Measurements from ENCODE around the gene ZBTB7C. TPM values are rescaled to one million over a fixed set of nuclear protein-coding genes. Genes with fewer than 3 reads are reported as not detected.

The ZBTB7C gene
- total and polyA plus RNA-seq, 10 of the 15 experiments (the other 5 are each of a cell fraction or from before 2014, with no cell fraction given) = under 0.01 to 0.08 (median 0.01) TPM; not detected in 7

DNA sequence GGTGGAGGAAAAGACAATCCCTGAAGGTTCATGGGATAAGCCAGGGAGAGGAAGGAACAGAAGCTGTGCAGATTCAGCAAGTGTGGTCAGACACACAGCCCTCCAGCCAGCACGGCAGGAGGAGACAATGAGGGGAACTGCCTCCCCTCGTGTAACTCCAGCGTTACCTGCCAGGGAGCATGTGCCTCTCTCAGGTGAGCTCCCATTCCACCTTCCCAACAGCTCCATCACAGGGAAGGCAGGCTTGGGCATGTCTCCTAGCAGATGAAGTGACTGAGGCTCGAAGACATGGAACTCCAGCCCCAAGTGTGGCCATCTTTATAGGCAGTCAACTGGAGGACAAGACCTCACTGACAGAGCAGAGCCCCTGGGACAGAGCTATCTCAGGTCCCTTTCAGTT is 47.4 kb downstream of the ZBTB7C start:
- intact Hi-C loops (cut with micrococcal nuclease; ENCODE audit: unreplicated experiment) = no loop called here
- H2AFZ ChIP-seq (ENCODE audit: control insufficient read depth, low read depth, low read length) = no peak overlapping the region
- in situ Hi-C loops (cut with MboI) = no loop called here
- no TSS peak for BruUV-seq (replicated peaks)
- H3K9me3 ChIP-seq (replicated peaks; ENCODE audit: control insufficient read depth, insufficient read depth, low read length) = no peaks in the 10 kb centered on the region; the same call in 2 of the 3 replicates
- DNase-seq (ENCODE audit: low read depth, low spot score) = no peak
- ChIA-PET POLR2A (no interaction called here), CTCF (no interaction called here), SMC1A (ENCODE audit: uncharacterized antibody, unreplicated experiment) (no interaction called here), RAD21 (ENCODE audit: unreplicated experiment) (interaction anchor here (0.6 kb wide), 1 partner anchor 45 kb away, joined by 4 read pairs; no protein-coding TSS in a partner anchor)
- FAIRE-seq = no peak
- WGBS (ENCODE audit: insufficient coverage, insufficient replicate concordance, low lambda C conversion rate, missing lambda C conversion rate) = 33% methylated on average over 4 of the region's 4 CpGs
- no peak overlapping the region for H3K9ac ChIP-seq (ENCODE audit: control insufficient read depth, insufficient read depth, low read length)
- no peaks in the 10 kb centered on the region for H3K79me2 ChIP-seq (ENCODE audit: control insufficient read depth, insufficient read depth, low read length)
- H3K4me1 ChIP-seq (ENCODE audit: control insufficient read depth, insufficient read depth, low read length) = no peaks in the 10 kb centered on the region; the same call in 1 of the 2 replicates
- no peak for ATAC-seq
- no peaks in the 10 kb centered on the region for H3K36me3 ChIP-seq (ENCODE audit: control insufficient read depth in 2 of 2, insufficient read depth in 2 of 2, low read length in 1 of 2)
- peaks cover 0 to 5% of the 10 kb centered on the region in 2 experiments; a peak in 2 of 4 replicates for H3K27me3 ChIP-seq (replicated peaks in 1 of 2; ENCODE audit: control insufficient read depth in 2 of 2, insufficient read depth in 2 of 2, low read length in 1 of 2)
- H3K4me3 ChIP-seq = no peak overlapping the region
- no peak overlapping the region for H3K4me2 ChIP-seq (ENCODE audit: control insufficient read depth, insufficient read depth)
- no peak overlapping the region for H3K27ac ChIP-seq (ENCODE audit: control insufficient read depth, insufficient read depth)
- no peaks in the 10 kb centered on the region for H4K20me1 ChIP-seq (ENCODE audit: control insufficient read depth, insufficient read depth)
- TF ChIP-seq MYC (IDR thresholded peaks at IDR 0.05; ENCODE audit: insufficient read depth, insufficient read length, insufficient replicate concordance, low read length, severe bottlenecking) (no peak), RUNX3 (IDR thresholded peaks at IDR 0.05; ENCODE audit: low read length) (no peak)

DNA sequence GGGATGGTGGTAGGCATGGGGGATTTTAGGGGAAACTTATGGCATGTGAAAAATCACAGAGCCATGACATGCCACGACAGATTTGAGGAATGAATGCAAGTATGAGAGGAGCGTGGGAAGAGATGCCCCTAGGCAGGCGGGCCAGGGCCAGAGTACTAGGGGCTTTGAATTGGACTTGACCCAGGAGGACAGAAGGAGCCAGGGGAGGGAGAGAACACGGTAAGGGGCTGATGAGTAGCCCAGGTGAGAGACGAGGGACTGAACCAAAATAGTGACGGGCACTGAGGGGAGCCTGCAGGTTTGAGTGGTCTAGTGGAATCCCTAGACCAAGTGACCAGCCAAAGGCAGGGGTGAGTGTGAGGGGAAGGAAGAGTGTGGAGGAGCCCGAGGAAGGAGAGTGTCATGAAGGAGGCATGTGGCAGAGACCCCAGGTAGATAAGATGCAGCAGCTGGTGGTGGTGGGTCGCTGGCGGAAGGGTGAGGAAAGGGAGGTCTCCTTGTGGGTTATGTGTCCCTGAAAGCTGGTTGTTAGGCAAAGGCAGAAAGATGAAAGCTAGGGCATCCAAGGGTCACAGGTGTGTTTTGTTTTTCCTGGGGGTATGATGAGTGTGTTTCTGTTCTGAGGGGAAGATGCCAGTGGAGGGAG is 48.7 kb downstream of the ZBTB7C start:
- H3K4me3 ChIP-seq = no peak overlapping the region
- WGBS (ENCODE audit: insufficient coverage, insufficient replicate concordance, low lambda C conversion rate, missing lambda C conversion rate) = 36% methylated on average over 9 of the region's 9 CpGs
- POLR2A ChIA-PET = no interaction called here
- FAIRE-seq (no peak), ATAC-seq (no peak), DNase-seq (ENCODE audit: low read depth, low spot score) (no peak)
- no peak overlapping the region for H3K27ac ChIP-seq (ENCODE audit: control insufficient read depth, insufficient read depth)
- H3K4me2 ChIP-seq (ENCODE audit: control insufficient read depth, insufficient read depth) = no peak overlapping the region
- intact Hi-C loops (cut with micrococcal nuclease; ENCODE audit: unreplicated experiment) = no loop called here
- H2AFZ ChIP-seq (ENCODE audit: control insufficient read depth, low read depth, low read length) = no peak overlapping the region
- BruUV-seq (replicated peaks) = no TSS peak
- SMC1A ChIA-PET (ENCODE audit: uncharacterized antibody, unreplicated experiment) = no interaction called here
- RAD21 ChIA-PET (ENCODE audit: unreplicated experiment) = no interaction called here
- CTCF ChIA-PET = no interaction called here
- H3K79me2 ChIP-seq (ENCODE audit: control insufficient read depth, insufficient read depth, low read length) = no peaks in the 10 kb centered on the region
- H3K27me3 ChIP-seq (replicated peaks in 1 of 2; ENCODE audit: control insufficient read depth in 2 of 2, insufficient read depth in 2 of 2, low read length in 1 of 2) = peaks cover 0 to 5% of the 10 kb centered on the region in 2 experiments; a peak in 2 of 4 replicates
- no peaks in the 10 kb centered on the region; the same call in 1 of the 2 replicates for H4K20me1 ChIP-seq (ENCODE audit: control insufficient read depth, insufficient read depth)
- no peak for TF ChIP-seq EED (IDR thresholded peaks at IDR 0.05; ENCODE audit: low read depth)
- in situ Hi-C loops (cut with MboI) = no loop called here
- no peaks in the 10 kb centered on the region; the same call in 2 of the 3 replicates for H3K9me3 ChIP-seq (replicated peaks; ENCODE audit: control insufficient read depth, insufficient read depth, low read length)
- no peaks in the 10 kb centered on the region for H3K36me3 ChIP-seq (ENCODE audit: control insufficient read depth in 2 of 2, insufficient read depth in 2 of 2, low read length in 1 of 2)
- no peak overlapping the region for H3K9ac ChIP-seq (ENCODE audit: control insufficient read depth, insufficient read depth, low read length)
- H3K4me1 ChIP-seq (ENCODE audit: control insufficient read depth, insufficient read depth, low read length) = no peaks in the 10 kb centered on the region; the same call in 1 of the 2 replicates

All from GM12878 (cell line).